Cardiac muscle cell (in vitro differentiated cells and primary cell): Measurements from ENCODE around the gene PNKD. TPM values are rescaled to one million over a fixed set of nuclear protein-coding genes. Genes with fewer than 3 reads are reported as not detected.

Experiments
- DNase-seq, 2 donors: peaks; one replicate each; pipeline versions ENCODE4 v3.0.0 to v3.0.0-alpha.2; 2010 to 2017; ENCODE audit warnings: low read depth in 1 of 2, low spot score in 1 of 2
- H3K27ac ChIP-seq: fragments of 200-600 bp; sonication (generic); 2 replicates; pipeline ENCODE4 v1.5.1; 2016
- H3K27me3 ChIP-seq: fragments of 200-600 bp; sonication (generic); 2 replicates; pipeline ENCODE4 v1.6.0; 2016; ENCODE audit warnings: control low read depth
- H3K36me3 ChIP-seq: fragments of 200-600 bp; sonication (generic); 2 replicates; pipeline ENCODE4 v1.5.1; 2016; ENCODE audit warnings: control low read depth
- H3K4me1 ChIP-seq: fragments of 200-600 bp; sonication (generic); 2 replicates; pipeline ENCODE4 v1.8.1; 2017; ENCODE audit warnings: low read depth, mild to moderate bottlenecking, mixed run types
- H3K4me3 ChIP-seq: fragments of 200-600 bp; sonication (generic); 2 replicates; pipeline ENCODE4 v1.5.1; 2016; ENCODE audit warnings: mild to moderate bottlenecking
- H3K9me3 ChIP-seq: fragments of 200-600 bp; sonication (generic); 2 replicates; pipeline ENCODE4 v1.5.1; 2017; ENCODE audit warnings: low read depth, mild to moderate bottlenecking, control low read depth
- polyA plus RNA-seq: library from polyadenylated mRNA; unstranded; fragments of >200 nt; fragmentation: Nextera tagmentation; extraction: Ambion mirVana; gene quantifications from 2 replicates; pipeline ENCODE4 v1.2.1, GENCODE V29; 2016
- total RNA-seq: library from RNA; depleted of rRNA; stranded (reverse); fragments of >200 nt; gene quantifications from 2 replicates; pipeline ENCODE4 v1.2.3, GENCODE V29; 2016
- TF ChIP-seq, protein P1 (sequence below): IDR thresholded peaks from 2 replicates; pipeline ENCODE4 v1.5.1; 2012; ENCODE audit warnings: low read depth, mild to moderate bottlenecking, low read length

PNKD gene
- total and polyA plus RNA-seq, 2 experiments from 2014 or later, result 103 to 287 TPM

DNA sequence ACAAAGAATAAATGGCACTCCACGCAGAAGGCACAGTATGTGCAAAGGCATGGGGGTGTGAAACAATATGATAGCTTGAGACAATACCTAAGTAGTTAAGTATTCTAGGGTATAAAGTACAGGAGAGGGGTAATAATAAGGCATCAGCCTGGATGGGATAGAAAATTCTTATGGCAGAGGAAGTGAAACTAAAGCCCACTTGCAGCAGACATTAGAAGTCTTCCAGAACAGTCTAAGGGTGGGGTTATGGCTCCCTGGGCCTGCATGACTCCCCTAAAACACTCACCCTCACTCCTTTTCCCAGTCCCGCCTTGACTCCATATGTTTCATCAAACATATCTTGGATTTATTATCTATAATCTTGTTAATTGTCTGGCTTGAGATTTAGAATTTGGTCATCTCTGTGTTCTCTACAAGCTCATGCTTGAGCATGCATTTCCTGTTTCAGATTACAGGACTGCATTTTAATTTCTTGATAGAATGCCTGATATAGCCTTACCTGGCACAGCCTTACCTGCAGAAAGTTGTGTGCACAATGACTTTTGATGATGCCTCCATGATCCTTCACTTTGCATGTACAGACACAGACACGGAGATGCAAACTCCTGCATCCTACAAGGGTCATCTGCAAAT lies 50.5 kb downstream of the PNKD start:
- H3K27ac ChIP-seq, result no peak overlapping the region
- H3K4me3 ChIP-seq, result no peak overlapping the region
- H3K36me3 ChIP-seq, result no peaks in the 10 kb centered on the region
- H3K27me3 ChIP-seq, result no peaks in the 10 kb centered on the region
- H3K9me3 ChIP-seq, result no peaks in the 10 kb centered on the region
- TF ChIP-seq, protein P1, sequence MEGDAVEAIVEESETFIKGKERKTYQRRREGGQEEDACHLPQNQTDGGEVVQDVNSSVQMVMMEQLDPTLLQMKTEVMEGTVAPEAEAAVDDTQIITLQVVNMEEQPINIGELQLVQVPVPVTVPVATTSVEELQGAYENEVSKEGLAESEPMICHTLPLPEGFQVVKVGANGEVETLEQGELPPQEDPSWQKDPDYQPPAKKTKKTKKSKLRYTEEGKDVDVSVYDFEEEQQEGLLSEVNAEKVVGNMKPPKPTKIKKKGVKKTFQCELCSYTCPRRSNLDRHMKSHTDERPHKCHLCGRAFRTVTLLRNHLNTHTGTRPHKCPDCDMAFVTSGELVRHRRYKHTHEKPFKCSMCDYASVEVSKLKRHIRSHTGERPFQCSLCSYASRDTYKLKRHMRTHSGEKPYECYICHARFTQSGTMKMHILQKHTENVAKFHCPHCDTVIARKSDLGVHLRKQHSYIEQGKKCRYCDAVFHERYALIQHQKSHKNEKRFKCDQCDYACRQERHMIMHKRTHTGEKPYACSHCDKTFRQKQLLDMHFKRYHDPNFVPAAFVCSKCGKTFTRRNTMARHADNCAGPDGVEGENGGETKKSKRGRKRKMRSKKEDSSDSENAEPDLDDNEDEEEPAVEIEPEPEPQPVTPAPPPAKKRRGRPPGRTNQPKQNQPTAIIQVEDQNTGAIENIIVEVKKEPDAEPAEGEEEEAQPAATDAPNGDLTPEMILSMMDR, result no peak
- H3K4me1 ChIP-seq, result peaks cover 26% of the 10 kb centered on the region
- no peak for DNase-seq

GRCh38 chr2:218322768-218323525 lies 52.6 kb downstream of the PNKD start:
- Histone ChIP-seq H3K36me3 (no peaks in the 10 kb centered on the region), H3K27ac (peak overlapping the region; percentile 79), H3K4me1 (peaks cover 42% of the 10 kb centered on the region), H3K27me3 (no peaks in the 10 kb centered on the region), H3K9me3 (no peaks in the 10 kb centered on the region), H3K4me3 (peak overlapping the region; percentile 42)
- peak; percentile 94 to 99 for DNase-seq
- TF ChIP-seq, protein P1, result no peak

GRCh38 chr2:218323526-218324472 lies 53.5 kb downstream of the PNKD start:
- H3K9me3 ChIP-seq, result no peaks in the 10 kb centered on the region
- peak overlapping the region; percentile 79 for H3K27ac ChIP-seq
- no peaks in the 10 kb centered on the region for H3K27me3 ChIP-seq
- peaks cover 47% of the 10 kb centered on the region for H3K4me1 ChIP-seq
- H3K4me3 ChIP-seq, result peak overlapping the region; percentile 42
- H3K36me3 ChIP-seq, result no peaks in the 10 kb centered on the region
- peak; percentile 85 to 92 for DNase-seq
- TF ChIP-seq, protein P1, result no peak

GRCh38 chr2:218325566-218326160 lies 55.3 kb downstream of the PNKD start:
- Histone ChIP-seq H3K4me3 (no peak overlapping the region), H3K36me3 (no peaks in the 10 kb centered on the region), H3K9me3 (no peaks in the 10 kb centered on the region), H3K27ac (peak overlapping the region; percentile 90), H3K4me1 (peaks cover 59% of the 10 kb centered on the region), H3K27me3 (no peaks in the 10 kb centered on the region)
- TF ChIP-seq, protein P1, result no peak
- no peak for DNase-seq

- TF ChIP-seq, protein P1, result no peak
- H3K27me3 ChIP-seq, result no peaks in the 10 kb centered on the region
- H3K9me3 ChIP-seq, result no peaks in the 10 kb centered on the region
- no peaks in the 10 kb centered on the region for H3K36me3 ChIP-seq
- H3K4me1 ChIP-seq, result peaks cover 59% of the 10 kb centered on the region
- no peak overlapping the region for H3K4me3 ChIP-seq
- peak overlapping the region; percentile 90 for H3K27ac ChIP-seq
- no peak for DNase-seq
These were observed 56.0 kb downstream of the PNKD start for GRCh38 chr2:218326315-218326714.
